Colon (tissue), 2 donors: ENCODE results near the gene UNC5CL.

Experiments
- FAIRE-seq: peaks from 2 replicates; lab custom pipeline; 2012; peaks lifted over from hg19 to GRCh38; lab: Jason Lieb, UNC
- donor health status: control.
- donor health status: control.

Gene UNC5CL

DNA sequence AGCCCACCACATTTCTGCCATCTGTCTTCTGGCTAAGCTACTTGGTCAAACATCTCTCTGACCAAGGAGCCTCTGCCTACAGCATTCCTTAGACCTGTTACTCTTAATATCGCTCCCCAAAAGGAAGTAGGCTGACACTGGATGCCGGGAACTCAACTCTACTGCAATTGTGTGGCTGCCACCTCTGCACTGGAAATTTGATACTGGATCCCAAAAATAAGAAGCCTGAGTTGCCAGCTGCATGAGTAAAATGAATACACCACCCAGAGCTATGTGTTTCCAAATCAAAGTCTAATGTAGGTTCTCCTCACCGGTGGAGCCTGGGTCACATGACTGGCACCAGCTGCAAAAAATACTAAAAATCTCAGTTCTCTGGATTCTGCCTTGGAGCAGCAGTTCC, 36.9 kb downstream of the UNC5CL start:
- no peak for FAIRE-seq

DNA sequence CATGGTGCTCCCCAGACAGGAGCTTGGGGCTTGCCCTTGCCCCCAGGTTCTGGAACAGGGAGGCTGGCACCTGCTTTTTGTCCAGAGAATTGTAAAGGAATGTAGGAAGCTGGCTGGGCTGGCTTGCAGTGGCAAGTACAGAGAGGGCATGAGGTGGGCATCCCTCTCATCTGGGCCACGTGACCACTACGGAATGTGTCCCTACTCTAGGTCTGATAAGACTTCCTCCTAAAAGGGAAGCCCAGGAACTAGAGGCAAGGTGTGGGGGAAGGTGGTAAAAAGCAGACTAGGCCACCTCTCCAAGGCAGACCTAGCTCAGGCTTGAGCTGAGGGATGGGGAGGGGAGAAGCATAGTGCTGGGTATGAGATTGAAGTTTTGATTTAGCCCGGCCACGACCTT, 38.8 kb downstream of the UNC5CL start:
- FAIRE-seq = no peak

- FAIRE-seq = no peak
Observed at GRCh38 chr6:40999569-40999968, 39.5 kb downstream of the UNC5CL start.

DNA sequence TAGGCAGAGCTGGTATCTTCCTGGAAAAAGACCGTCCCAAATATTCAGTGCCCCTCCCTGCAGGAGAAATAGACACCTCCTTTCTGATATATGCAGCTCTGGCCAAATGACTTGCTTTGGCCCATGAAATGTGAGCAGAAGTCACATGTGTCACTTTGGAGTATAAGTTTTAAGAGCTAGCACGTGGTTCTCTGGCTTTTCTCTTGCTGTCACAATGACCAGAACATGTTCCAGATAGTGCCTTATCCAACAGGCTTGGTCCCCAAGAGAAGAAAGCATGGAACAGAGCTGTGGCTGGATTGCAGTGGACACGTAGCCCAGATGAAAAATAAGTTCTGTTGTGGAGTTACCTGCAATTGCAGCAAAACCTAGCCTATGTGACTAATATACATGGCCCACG, 40.4 kb downstream of the UNC5CL start:
- FAIRE-seq = no peak

- no peak for FAIRE-seq
Observed at GRCh38 chr6:40997234-40997957, 41.6 kb downstream of the UNC5CL start.

- FAIRE-seq = no peak
Observed at GRCh38 chr6:40996591-40997233, 42.3 kb downstream of the UNC5CL start.

GRCh38 chr6:40992746-40993145, 46.3 kb downstream of the UNC5CL start:
- FAIRE-seq = no peak

- no peak for FAIRE-seq
Observed at GRCh38 chr6:40990301-40990700, 48.7 kb downstream of the UNC5CL start.

DNA sequence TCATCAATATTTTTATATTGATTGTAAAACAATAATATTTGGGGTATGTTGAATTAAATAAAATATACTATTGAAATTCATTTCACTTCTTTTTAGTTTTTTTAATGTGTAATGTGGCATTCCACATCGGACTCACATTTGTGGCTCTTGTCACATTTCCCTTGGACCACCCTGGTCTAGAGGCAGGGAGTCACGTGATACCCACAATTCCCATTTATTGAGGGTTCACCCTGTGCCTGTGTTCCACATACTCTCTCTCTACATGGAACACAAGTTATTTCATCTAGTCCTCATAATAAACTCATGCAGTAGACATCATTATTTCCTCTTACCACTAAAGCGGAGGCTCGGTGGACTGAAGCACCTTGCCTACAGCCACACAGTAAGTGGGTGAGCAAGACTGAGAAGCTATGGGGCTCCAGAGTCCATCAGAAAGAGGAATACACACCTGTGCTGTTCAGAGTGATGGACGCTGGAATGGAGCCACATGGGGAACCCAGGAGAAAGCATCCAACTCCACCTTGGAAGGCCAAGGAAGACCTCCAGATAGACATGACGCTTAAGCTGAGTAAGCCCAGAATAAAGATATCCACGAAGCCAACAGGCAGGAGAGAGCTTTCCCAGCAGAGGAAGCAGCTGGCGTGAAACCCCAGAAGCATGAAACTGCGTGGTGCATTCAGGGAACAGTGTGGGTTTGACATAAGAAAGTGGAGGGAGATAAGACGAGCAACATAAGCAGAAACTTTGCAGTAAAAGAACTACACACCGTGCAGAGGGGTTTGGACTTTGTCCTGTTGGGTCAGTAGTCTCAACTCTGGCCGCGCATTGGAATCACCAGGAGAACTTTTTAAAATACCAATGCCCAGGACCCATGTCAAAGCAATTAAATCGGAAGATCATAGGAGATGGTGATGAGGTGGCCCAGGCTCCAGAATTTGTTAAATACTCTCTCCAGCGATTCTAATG, 49.5 kb downstream of the UNC5CL start:
- no peak for FAIRE-seq

- no peak for FAIRE-seq
Observed at GRCh38 chr6:40988634-40989033, 50.4 kb downstream of the UNC5CL start.

GRCh38 chr6:40986921-40987819, 51.9 kb downstream of the UNC5CL start:
- FAIRE-seq = no peak

DNA sequence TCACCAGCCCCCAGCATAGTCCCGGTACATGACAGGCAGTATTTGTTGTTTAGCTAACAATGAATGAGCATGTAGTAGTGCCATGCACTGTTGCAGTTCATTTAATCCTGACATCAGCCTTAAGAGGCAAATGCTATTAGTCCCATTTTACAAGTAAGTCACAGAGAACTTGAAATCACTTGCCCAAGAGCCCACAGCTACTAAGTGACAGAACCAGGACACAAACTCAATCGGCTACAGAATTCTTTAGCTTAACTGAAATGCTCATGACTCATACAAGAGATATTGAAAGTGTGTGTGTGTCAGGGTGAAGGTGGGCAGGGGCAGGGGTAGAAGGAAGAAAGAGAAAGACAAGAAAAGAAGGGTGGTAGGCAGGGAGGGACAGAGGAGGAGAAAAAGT, 52.7 kb downstream of the UNC5CL start:
- no peak for FAIRE-seq

GRCh38 chr6:40983752-40984151, 55.3 kb downstream of the UNC5CL start:
- no peak for FAIRE-seq

- no peak for FAIRE-seq
Observed at GRCh38 chr6:40982917-40983316, 56.1 kb downstream of the UNC5CL start.

GRCh38 chr6:40978687-40979289, 60.2 kb downstream of the UNC5CL start:
- no peak for FAIRE-seq

DNA sequence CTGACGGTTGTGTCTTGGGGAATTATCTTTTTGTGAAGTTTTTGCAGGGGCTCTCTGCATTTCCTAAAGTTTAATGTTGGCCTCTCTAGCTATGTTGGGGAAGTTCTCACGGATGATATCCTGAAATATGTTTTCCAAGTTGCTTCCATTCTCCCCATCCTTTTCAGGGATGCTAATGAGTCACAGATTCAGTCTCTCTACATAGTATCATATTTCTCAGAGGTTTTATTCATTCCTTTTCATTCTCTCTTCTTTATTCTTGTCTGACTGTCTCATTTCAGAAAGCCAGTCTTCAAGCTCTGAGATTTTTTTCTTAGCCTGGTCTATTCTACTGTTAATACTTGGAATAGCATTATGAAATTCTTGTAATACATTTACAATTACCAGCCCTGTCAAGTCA, 61.3 kb downstream of the UNC5CL start:
- no peak for FAIRE-seq

GRCh38 chr6:40977085-40977484, 61.9 kb downstream of the UNC5CL start:
- no peak for FAIRE-seq
